Measurements from ENCODE around the gene UBE2Q2. TPM values are rescaled to one million over a fixed set of nuclear protein-coding genes. Genes with fewer than 3 reads are reported as not detected.
"Not testable (repeated sequence)": the region's sequence is repeated elsewhere in the genome, so short reads cannot be mapped to it uniquely, and the experiment has no call there.

Gene UBE2Q2
- total and polyA plus RNA-seq, 8 donors = 8.7 to 19.4 (median 10.8) TPM

DNA sequence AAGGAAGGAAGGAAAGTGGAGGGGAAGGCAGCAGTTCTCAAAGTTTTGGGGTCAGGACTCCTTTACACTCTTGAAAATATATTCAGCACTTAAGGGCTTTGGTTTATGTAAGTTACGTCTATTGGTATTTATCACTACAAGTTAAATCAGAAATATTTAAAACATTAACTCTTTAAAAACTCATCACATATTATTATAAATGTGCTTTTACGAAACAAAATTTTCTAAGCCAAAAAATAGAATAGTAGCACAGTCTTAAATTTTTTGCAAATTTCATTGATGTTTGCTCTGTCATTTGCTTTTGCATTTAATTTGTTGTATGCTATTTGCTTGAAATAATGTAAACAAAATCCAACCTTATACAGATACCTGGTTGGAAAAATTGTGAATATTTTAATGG lies 7.5 kb downstream of the UBE2Q2 start:
- intact Hi-C loops (cut with DNase I) = no loop called here
- DNase-seq (no peak), FAIRE-seq (no peak), ATAC-seq (no peak)
- WGBS, 2 donors = 94 to 95% methylated on average over 2 of the region's 2 CpGs
- Histone ChIP-seq H3K36me3 (no peaks in the 10 kb centered on the region), H3K9me3 (no peaks in the 10 kb centered on the region), H3K4me3 (no peak overlapping the region), H3K4me1 (peaks cover 0 to 10% (median 4%) of the 10 kb centered on the region in 3 donors), H3K27ac (no peak overlapping the region), H3K27me3 (no peaks in the 10 kb centered on the region)
- TF ChIP-seq, protein P1, sequence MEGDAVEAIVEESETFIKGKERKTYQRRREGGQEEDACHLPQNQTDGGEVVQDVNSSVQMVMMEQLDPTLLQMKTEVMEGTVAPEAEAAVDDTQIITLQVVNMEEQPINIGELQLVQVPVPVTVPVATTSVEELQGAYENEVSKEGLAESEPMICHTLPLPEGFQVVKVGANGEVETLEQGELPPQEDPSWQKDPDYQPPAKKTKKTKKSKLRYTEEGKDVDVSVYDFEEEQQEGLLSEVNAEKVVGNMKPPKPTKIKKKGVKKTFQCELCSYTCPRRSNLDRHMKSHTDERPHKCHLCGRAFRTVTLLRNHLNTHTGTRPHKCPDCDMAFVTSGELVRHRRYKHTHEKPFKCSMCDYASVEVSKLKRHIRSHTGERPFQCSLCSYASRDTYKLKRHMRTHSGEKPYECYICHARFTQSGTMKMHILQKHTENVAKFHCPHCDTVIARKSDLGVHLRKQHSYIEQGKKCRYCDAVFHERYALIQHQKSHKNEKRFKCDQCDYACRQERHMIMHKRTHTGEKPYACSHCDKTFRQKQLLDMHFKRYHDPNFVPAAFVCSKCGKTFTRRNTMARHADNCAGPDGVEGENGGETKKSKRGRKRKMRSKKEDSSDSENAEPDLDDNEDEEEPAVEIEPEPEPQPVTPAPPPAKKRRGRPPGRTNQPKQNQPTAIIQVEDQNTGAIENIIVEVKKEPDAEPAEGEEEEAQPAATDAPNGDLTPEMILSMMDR (IDR thresholded peaks at IDR 0.05) = no peak

DNA sequence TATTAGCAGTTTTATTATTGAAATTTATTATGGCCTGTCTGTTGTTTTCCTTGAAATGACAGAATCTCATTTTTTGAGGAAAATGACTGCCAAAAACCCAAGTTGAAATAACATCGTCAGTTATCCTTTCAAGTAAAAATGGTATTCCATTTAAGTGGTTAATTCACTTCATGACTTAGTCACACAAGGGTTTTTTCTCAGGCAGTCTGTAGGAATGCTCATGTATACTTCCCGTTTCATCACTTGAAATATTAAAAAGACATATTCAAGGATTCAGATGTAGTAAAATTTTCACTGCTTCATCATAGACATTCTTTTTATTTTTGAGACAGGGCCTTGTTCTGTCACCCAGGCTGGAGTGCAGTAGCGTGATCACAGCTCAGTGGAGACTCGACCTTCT lies 8.3 kb downstream of the UBE2Q2 start:
- H3K36me3 ChIP-seq; DNase-seq; H3K4me1 ChIP-seq; ATAC-seq; H3K4me3 ChIP-seq; H3K27ac ChIP-seq; intact Hi-C loops (cut with DNase I); H3K27me3 ChIP-seq; FAIRE-seq; H3K9me3 ChIP-seq: not testable (repeated sequence)
- 91 to 97% methylated on average over 4 of the region's 4 CpGs for WGBS, 2 donors

DNA sequence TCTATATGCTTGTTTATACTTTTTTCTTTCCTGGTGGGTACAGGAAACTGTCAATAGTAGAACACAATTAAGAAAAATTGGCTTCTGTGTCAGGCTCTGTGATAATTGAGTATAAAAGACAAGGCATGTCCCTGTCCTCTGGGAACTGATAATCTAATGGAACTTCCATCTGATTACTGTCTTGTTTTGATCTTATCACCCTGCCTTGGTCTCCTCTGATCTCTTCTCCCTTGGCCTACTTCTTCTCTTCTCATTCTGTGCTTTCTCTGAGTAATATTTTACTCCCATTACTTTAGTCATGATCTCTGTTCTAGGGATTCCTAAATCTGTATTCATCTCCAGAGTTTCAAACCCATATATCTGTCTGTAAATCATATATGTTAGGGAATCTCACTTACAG lies 14.6 kb downstream of the UBE2Q2 start:
- Histone ChIP-seq H3K36me3 (no peaks in the 10 kb centered on the region), H3K27ac (no peak overlapping the region), H3K4me3 (no peak overlapping the region), H3K27me3 (no peaks in the 10 kb centered on the region), H3K9me3 (no peaks in the 10 kb centered on the region), H3K4me1 (no peaks in the 10 kb centered on the region)
- no peak for FAIRE-seq
- no peak for DNase-seq
- TF ChIP-seq, protein P1 (IDR thresholded peaks at IDR 0.05) = no peak
- no peak for ATAC-seq
- intact Hi-C loops (cut with DNase I) = no loop called here

DNA sequence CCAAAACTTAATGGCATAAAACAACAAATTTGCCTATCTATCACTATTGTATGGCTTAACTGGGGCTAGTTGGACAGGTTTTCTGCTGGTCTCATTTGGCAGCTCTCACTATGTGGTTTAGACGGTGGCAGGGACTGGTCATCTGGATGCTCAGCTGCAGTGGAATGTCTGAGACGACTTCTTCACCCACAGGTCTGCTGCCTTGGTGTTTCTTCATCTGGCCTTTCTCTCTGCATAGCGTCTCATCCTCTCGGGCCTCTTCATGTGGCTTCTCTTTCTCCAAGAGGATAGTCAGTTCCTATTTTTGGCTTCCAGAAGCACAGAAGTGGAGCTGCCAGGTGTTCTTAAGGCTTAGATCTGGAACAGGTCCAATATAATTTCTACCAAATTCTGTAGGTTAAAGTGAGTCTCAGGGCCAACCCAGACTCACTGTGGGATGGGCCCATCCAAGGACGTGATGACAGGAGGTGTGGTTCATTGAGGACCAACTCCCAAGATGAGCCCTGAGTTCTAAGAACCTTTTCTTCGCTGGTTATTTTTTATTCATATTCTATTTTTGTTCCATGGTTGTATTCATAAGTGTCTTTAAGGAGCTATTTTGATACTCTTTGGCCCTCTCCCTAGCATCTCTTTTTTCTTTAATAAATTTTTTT lies 18.6 kb downstream of the UBE2Q2 start:
- TF ChIP-seq, protein P1 (IDR thresholded peaks at IDR 0.05) = no peak
- Histone ChIP-seq H3K27ac (no peak overlapping the region), H3K9me3 (no peaks in the 10 kb centered on the region), H3K4me3 (no peak overlapping the region), H3K27me3 (no peaks in the 10 kb centered on the region), H3K4me1 (no peaks in the 10 kb centered on the region), H3K36me3 (no peaks in the 10 kb centered on the region)
- DNase-seq (no peak), ATAC-seq (no peak), FAIRE-seq (no peak)
- 91 to 92% methylated on average over 6 of the region's 6 CpGs for WGBS, 2 donors
- intact Hi-C loops (cut with DNase I) = no loop called here

DNA sequence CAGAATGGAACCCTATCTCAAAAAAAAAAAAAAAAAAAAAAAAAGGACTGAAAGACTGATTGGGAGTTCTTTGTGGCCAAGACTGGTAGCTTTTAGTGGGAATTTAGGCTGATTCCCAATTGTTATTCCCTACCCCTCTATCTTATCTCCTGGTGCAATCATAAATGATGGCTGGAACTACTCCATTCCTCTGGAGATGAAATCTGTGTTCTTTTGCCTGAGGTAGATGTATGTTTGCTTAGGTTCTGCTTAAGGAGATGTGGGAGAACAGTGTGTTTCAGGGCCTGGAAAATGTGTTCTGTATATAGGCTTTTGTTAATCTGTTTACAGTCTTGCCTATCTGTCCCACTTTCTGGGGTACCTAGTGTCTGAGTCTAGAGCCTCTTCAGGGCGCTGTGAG lies 19.5 kb downstream of the UBE2Q2 start:
- no peaks in the 10 kb centered on the region for H3K27me3 ChIP-seq
- intact Hi-C loops (cut with DNase I) = no loop called here
- no peak for DNase-seq
- WGBS, 2 donors = 96 to 98% methylated on average over 1 of the region's 1 CpG
- H3K4me3 ChIP-seq = no peak overlapping the region
- no peak overlapping the region for H3K27ac ChIP-seq
- no peak for FAIRE-seq
- ATAC-seq = no peak
- no peaks in the 10 kb centered on the region for H3K36me3 ChIP-seq
- TF ChIP-seq, protein P1 (IDR thresholded peaks at IDR 0.05) = no peak
- H3K9me3 ChIP-seq = no peaks in the 10 kb centered on the region
- no peaks in the 10 kb centered on the region for H3K4me1 ChIP-seq

Data from pancreas (tissue), 10 donors.